Loucy (cell line): ENCODE data around the gene EFCAB12.
"Not testable (repeated sequence)": the region's sequence is repeated elsewhere in the genome, so short reads cannot be mapped to it uniquely, and the experiment has no call there.

Experiments
- H2AFZ ChIP-seq: fragments of 200-600 bp; sonication (generic); 2 replicates; pipeline ENCODE4 v1.6.0; 2016; ENCODE audit warnings: antibody characterized with exemption, mild to moderate bottlenecking, low read length, moderate library complexity
- H3F3A ChIP-seq: fragments of 200-600 bp; 2 replicates; pipeline ENCODE4 v1.6.0; 2016; ENCODE audit warnings: antibody characterized with exemption, low read depth, mild to moderate bottlenecking
- H3K27me3 ChIP-seq: fragments of 200-600 bp; sonication (generic); 2 replicates; pipeline ENCODE4 v1.6.1; 2014; ENCODE audit warnings: low read length, mild to moderate bottlenecking; ENCODE audit not compliant: insufficient read depth, poor library complexity, severe bottlenecking
- H3K36me3 ChIP-seq: fragments of 200-600 bp; sonication (generic); 2 replicates; pipeline ENCODE4 v1.6.1; 2016; ENCODE audit warnings: low read length; ENCODE audit not compliant: insufficient read depth
- H3K4me1 ChIP-seq: fragments of 200-600 bp; sonication (generic); 2 replicates; pipeline ENCODE4 v1.5.1; 2014; ENCODE audit warnings: low read length, mild to moderate bottlenecking; ENCODE audit not compliant: insufficient read depth, poor library complexity, severe bottlenecking
- H3K4me2 ChIP-seq: fragments of 200-600 bp; sonication (generic); 2 replicates; pipeline ENCODE4 v1.6.0; 2014; ENCODE audit warnings: antibody characterized with exemption, low read length, low read depth, mild to moderate bottlenecking; ENCODE audit not compliant: poor library complexity, severe bottlenecking
- H3K4me3 ChIP-seq: fragments of 200-600 bp; sonication (generic); 2 replicates; pipeline ENCODE4 v1.5.1; 2014; ENCODE audit warnings: low read length, mild to moderate bottlenecking, mixed read lengths; ENCODE audit not compliant: poor library complexity, severe bottlenecking
- H3K79me2 ChIP-seq: fragments of 200-600 bp; sonication (generic); 2 replicates; pipeline ENCODE4 v1.6.1; 2014; ENCODE audit warnings: low read length; ENCODE audit not compliant: insufficient read depth
- H3K9ac ChIP-seq: fragments of 200-600 bp; sonication (generic); 2 replicates; pipeline ENCODE4 v1.6.0; 2014; ENCODE audit warnings: mild to moderate bottlenecking, low read depth, low read length, moderate library complexity; ENCODE audit not compliant: poor library complexity, severe bottlenecking
- H3K9me2 ChIP-seq: fragments of 200-600 bp; sonication (generic); replicated peaks from 2 replicates; pipeline ENCODE4 v1.6.1; 2016; ENCODE audit warnings: low read depth, low read length, mixed read lengths
- H3K9me3 ChIP-seq: fragments of 200-600 bp; sonication (generic); 2 replicates; pipeline ENCODE4 v1.6.1; 2014; ENCODE audit warnings: mild to moderate bottlenecking, antibody characterized with exemption, low read length, low read depth; ENCODE audit not compliant: insufficient read depth
- H4K20me1 ChIP-seq: fragments of 200-600 bp; sonication (generic); 2 replicates; pipeline ENCODE4 v1.6.0; 2014; ENCODE audit warnings: antibody characterized with exemption, low read length, mild to moderate bottlenecking; ENCODE audit not compliant: insufficient read depth, poor library complexity, severe bottlenecking
- EZH2phosphoT487 ChIP-seq: fragments of 200-600 bp; IDR thresholded peaks from 2 replicates; pipeline ENCODE4 v1.6.1; 2018; ENCODE audit warnings: antibody characterized with exemption, mild to moderate bottlenecking, moderate library complexity, borderline replicate concordance
- TF ChIP-seq, protein P1 (sequence below): fragments of 200-600 bp; sonication (generic); conservative IDR thresholded peaks from 2 replicates; pipeline ENCODE4 v1.5.1; 2014; ENCODE audit warnings: mild to moderate bottlenecking, antibody characterized with exemption, low read length

The EFCAB12 gene

DNA sequence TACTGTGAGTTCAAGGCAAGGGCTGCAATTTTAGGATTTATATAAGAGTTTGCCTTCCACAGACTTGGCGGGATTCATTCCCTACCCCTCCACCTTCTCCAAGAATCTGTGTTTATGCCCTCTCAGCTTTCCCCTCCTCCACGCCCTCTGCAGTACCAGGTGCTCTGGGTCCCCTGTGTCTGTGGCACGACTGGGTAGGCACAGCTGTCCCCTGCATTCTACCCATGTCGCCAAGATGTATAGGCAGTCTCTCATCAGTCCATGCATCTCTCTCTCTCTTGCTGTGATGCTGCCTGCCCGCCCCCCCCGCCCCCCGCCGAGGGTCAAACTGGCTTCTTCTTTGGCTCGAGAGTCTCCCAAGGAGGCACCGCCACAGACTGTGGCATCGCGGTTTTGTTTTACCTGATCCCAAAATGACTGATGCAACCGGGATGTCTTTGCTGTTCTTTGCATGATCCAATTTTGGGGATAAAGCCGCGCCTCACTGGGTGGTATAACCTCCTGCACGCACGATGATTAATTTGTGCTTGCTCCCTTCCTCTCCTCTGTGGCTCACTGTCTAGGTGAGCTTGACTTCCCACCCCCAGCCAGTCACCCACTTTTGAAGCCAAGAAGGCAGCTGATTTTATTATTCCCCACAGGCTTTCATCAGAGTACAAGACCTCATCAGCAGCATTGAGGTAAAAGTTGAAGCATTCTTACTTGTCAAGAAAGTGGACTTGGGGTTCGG is 43.7 kb downstream of the EFCAB12 start:
- Histone ChIP-seq H3K9me2 (no peaks in the 10 kb centered on the region), H3K4me2 (no peak overlapping the region)

DNA sequence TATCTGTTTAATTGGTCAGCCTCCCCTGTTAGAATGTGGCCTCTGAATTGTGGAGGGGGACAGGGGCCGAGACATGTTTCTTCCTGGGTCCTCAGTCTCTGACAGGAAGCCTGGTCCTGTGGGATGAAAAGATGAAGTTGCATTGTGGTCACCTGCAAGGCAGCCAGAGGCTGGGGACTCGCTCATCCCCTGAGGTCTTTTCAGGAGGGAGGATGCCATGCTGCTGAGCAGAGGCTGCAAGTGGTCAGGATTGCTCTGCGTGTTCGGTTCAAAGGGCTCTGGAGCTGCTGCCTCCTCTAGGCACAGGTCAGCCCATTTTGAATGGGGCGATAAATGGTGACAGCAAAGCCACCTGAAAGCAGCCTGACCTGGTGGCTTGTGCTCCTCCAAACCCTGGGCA is 44.3 kb downstream of the EFCAB12 start:
- not testable (repeated sequence) for H3K4me1 ChIP-seq
- peaks cover 21% of the 10 kb centered on the region; the same call in 1 of the 2 replicates for H3K36me3 ChIP-seq

More for the DNA sequence above, 43.7 kb downstream of the EFCAB12 start:
- Histone ChIP-seq H4K20me1 (no peaks in the 10 kb centered on the region), H3K27me3 (no peaks in the 10 kb centered on the region), H3K79me2 (no peaks in the 10 kb centered on the region), H3F3A (no peaks in the 10 kb centered on the region), H3K9ac (no peak overlapping the region), H3K36me3 (peaks cover 27% of the 10 kb centered on the region; the same call in 1 of the 2 replicates), H2AFZ (no peak overlapping the region), H3K9me3 (no peaks in the 10 kb centered on the region), H3K4me1 (no peaks in the 10 kb centered on the region), H3K4me3 (no peak overlapping the region)
- TF ChIP-seq, protein P1, sequence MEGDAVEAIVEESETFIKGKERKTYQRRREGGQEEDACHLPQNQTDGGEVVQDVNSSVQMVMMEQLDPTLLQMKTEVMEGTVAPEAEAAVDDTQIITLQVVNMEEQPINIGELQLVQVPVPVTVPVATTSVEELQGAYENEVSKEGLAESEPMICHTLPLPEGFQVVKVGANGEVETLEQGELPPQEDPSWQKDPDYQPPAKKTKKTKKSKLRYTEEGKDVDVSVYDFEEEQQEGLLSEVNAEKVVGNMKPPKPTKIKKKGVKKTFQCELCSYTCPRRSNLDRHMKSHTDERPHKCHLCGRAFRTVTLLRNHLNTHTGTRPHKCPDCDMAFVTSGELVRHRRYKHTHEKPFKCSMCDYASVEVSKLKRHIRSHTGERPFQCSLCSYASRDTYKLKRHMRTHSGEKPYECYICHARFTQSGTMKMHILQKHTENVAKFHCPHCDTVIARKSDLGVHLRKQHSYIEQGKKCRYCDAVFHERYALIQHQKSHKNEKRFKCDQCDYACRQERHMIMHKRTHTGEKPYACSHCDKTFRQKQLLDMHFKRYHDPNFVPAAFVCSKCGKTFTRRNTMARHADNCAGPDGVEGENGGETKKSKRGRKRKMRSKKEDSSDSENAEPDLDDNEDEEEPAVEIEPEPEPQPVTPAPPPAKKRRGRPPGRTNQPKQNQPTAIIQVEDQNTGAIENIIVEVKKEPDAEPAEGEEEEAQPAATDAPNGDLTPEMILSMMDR: no peak
- TF ChIP-seq EZH2phosphoT487: no peak

DNA sequence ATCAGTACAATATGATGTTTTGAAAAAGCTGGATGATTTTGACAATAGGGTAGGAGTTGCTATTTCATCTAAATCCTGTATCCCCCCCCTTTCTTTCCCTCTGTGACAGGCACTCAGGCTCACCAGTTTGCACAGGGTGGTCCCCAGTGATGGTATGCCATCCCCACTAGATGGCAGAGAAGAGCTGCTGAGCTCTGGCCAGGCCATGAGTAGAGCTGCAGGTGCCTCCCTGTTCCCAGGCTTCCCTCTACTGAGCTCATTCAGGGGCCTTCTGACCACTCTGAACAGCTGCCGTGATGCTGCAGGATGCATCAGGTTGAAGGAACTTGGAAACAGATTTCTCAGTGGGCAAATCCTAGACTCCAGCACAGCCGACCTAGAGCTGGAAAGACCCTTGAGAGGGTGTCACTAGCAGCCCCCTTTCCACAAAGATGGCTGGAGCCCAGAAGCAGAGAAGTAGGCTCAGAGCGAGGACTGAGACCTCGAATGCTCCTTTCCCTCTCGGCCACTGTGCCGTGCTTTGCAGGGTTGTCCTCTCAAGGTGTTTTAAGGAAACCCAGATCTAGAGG is 45.1 kb downstream of the EFCAB12 start:
- no peaks in the 10 kb centered on the region for H3F3A ChIP-seq
- TF ChIP-seq, protein P1: peak; percentile 84
- TF ChIP-seq EZH2phosphoT487: no peak
- no peaks in the 10 kb centered on the region for H3K27me3 ChIP-seq
- H3K4me1 ChIP-seq: no peaks in the 10 kb centered on the region
- H3K4me3 ChIP-seq: no peak overlapping the region
- peaks cover 17% of the 10 kb centered on the region; the same call in 1 of the 2 replicates for H3K36me3 ChIP-seq
- H3K9me3 ChIP-seq: no peaks in the 10 kb centered on the region
- H3K9ac ChIP-seq: no peak overlapping the region
- H3K4me2 ChIP-seq: no peak overlapping the region
- H3K79me2 ChIP-seq: no peaks in the 10 kb centered on the region
- no peaks in the 10 kb centered on the region for H3K9me2 ChIP-seq
- H2AFZ ChIP-seq: no peak overlapping the region
- no peaks in the 10 kb centered on the region for H4K20me1 ChIP-seq

More for the DNA sequence above, 44.3 kb downstream of the EFCAB12 start:
- not testable (repeated sequence) for H2AFZ ChIP-seq, H3K9me2 ChIP-seq, H3K4me2 ChIP-seq, H3K27me3 ChIP-seq, H3K4me3 ChIP-seq, H3F3A ChIP-seq, H3K9ac ChIP-seq, H3K9me3 ChIP-seq, H4K20me1 ChIP-seq, H3K79me2 ChIP-seq
